Endothelial cell of umbilical vein (primary cell): ENCODE data around the gene CNTNAP2.

Source experiments
- EZH2 ChIP-seq: IDR thresholded peaks from 2 replicates; pipeline ENCODE4 v1.6.1; 2012; ENCODE audit warnings: borderline replicate concordance, low read depth, mild to moderate bottlenecking, moderate library complexity, low read length, inconsistent platforms; ENCODE audit not compliant: severe bottlenecking
- FOS ChIP-seq: IDR thresholded peaks from 2 replicates; pipeline ENCODE4 v1.6.1; 2011; ENCODE audit warnings: mild to moderate bottlenecking, low read length, moderate library complexity, borderline replicate concordance; ENCODE audit not compliant: insufficient read depth
- GATA2 ChIP-seq: IDR thresholded peaks from 2 replicates; pipeline ENCODE4 v1.7.0; 2011; ENCODE audit warnings: low read depth, mild to moderate bottlenecking, moderate library complexity, mixed read lengths, low read length; ENCODE audit not compliant: insufficient read length, insufficient read depth
- MYC ChIP-seq: IDR thresholded peaks from one replicate; pipeline ENCODE4 v1.6.1; 2011; ENCODE audit warnings: mild to moderate bottlenecking, low read depth, low read length
- POLR2A ChIP-seq: IDR thresholded peaks from 2 replicates; pipeline ENCODE4 v1.6.1; 2012; ENCODE audit warnings: low read depth, mild to moderate bottlenecking, control low read depth, low read length
- POLR2AphosphoS5 ChIP-seq: IDR thresholded peaks from 2 replicates; pipeline ENCODE4 v1.6.1; 2012; ENCODE audit warnings: low read depth, mild to moderate bottlenecking, control low read depth, low read length, moderate library complexity; ENCODE audit not compliant: insufficient read depth
- TF ChIP-seq, protein P1 (sequence below), 2 donors: IDR thresholded peaks; 1 replicate in 1 of 2; 2 replicates in 1 of 2; pipeline ENCODE4 v1.5.1; 2011; ENCODE audit warnings: low read length in 2 of 2, mild to moderate bottlenecking in 2 of 2, moderate library complexity in 2 of 2, control low read depth in 1 of 2, inconsistent platforms in 1 of 2, low read depth in 1 of 2; ENCODE audit not compliant: insufficient read depth in 1 of 2; ENCODE audit errors: extremely low read depth in 1 of 2
- TF ChIP-seq, protein P2 (sequence below): IDR thresholded peaks from 2 replicates; pipeline ENCODE4 v1.6.1; 2011; ENCODE audit not compliant: insufficient read depth, insufficient read length

- TF ChIP-seq, protein P1, sequence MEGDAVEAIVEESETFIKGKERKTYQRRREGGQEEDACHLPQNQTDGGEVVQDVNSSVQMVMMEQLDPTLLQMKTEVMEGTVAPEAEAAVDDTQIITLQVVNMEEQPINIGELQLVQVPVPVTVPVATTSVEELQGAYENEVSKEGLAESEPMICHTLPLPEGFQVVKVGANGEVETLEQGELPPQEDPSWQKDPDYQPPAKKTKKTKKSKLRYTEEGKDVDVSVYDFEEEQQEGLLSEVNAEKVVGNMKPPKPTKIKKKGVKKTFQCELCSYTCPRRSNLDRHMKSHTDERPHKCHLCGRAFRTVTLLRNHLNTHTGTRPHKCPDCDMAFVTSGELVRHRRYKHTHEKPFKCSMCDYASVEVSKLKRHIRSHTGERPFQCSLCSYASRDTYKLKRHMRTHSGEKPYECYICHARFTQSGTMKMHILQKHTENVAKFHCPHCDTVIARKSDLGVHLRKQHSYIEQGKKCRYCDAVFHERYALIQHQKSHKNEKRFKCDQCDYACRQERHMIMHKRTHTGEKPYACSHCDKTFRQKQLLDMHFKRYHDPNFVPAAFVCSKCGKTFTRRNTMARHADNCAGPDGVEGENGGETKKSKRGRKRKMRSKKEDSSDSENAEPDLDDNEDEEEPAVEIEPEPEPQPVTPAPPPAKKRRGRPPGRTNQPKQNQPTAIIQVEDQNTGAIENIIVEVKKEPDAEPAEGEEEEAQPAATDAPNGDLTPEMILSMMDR (IDR thresholded peaks at IDR 0.05; ENCODE audit: extremely low read depth in 1 of 2, insufficient read depth in 1 of 2, low read depth in 1 of 2, low read length in 2 of 2): no peak
- TF ChIP-seq POLR2A (no peak), POLR2AphosphoS5 (no peak), MYC (no peak), EZH2 (no peak), GATA2 (no peak), FOS (no peak)
- TF ChIP-seq, protein P2, sequence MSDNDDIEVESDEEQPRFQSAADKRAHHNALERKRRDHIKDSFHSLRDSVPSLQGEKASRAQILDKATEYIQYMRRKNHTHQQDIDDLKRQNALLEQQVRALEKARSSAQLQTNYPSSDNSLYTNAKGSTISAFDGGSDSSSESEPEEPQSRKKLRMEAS: no peak
Measured at GRCh38 chr7:146885231-146885630, 768.6 kb downstream of the CNTNAP2 start.
